ENCODE measurements around the gene FRMD5. TPM values are rescaled to one million over a fixed set of nuclear protein-coding genes. Genes with fewer than 3 reads are reported as not detected.

Gene FRMD5
- total and polyA plus RNA-seq, 2 experiments from 2014 or later, result 5.9 to 10.1 TPM

- H3K27ac ChIP-seq (ENCODE audit: low read depth), result no peak overlapping the region
- no peaks in the 10 kb centered on the region for H3F3A ChIP-seq (replicated peaks; ENCODE audit: low read depth)
- H3K4me3 ChIP-seq, result no peak overlapping the region
- no peaks in the 10 kb centered on the region for H3K27me3 ChIP-seq (ENCODE audit: insufficient read depth)
- H3K79me2 ChIP-seq (replicated peaks; ENCODE audit: insufficient read depth), result no peaks in the 10 kb centered on the region
- no peaks in the 10 kb centered on the region for H3K9me2 ChIP-seq (ENCODE audit: insufficient read depth)
- no peak overlapping the region for H2AFZ ChIP-seq
- Mint-ChIP-seq H3K27ac (no peak overlapping the region), H3K27me3 (ENCODE audit: insufficient read depth, low read depth, poor library complexity) (no peaks in the 10 kb centered on the region), H3K36me3 (ENCODE audit: low read depth) (no peaks in the 10 kb centered on the region), H3K4me3 (no peak overlapping the region), H3K9me3 (no peaks in the 10 kb centered on the region), H3K4me1 (peaks cover 3% of the 10 kb centered on the region; the same call in 1 of the 3 replicates)
- no peak for DNase-seq (ENCODE audit: low spot score)
- H4K20me1 ChIP-seq (replicated peaks; ENCODE audit: insufficient read depth), result no peaks in the 10 kb centered on the region
- no peaks in the 10 kb centered on the region for H3K4me1 ChIP-seq (ENCODE audit: insufficient read depth)
- H3K36me3 ChIP-seq (ENCODE audit: insufficient read depth), result no peaks in the 10 kb centered on the region
- no peak for ATAC-seq
- H3K4me2 ChIP-seq, result no peak overlapping the region
- TF ChIP-seq EZH2phosphoT487 (IDR thresholded peaks at IDR 0.05; ENCODE audit: unreplicated experiment) (no peak), REST (IDR thresholded peaks at IDR 0.05; ENCODE audit: unreplicated experiment) (no peak), ZNF114 (CRISPR knock-in tag; IDR thresholded peaks at IDR 0.05) (no peak), ZNF331 (CRISPR knock-in tag; IDR thresholded peaks at IDR 0.05; ENCODE audit: low read depth) (no peak), NANOG (IDR thresholded peaks at IDR 0.05; ENCODE audit: borderline replicate concordance) (no peak), EZH2 (IDR thresholded peaks at IDR 0.05; ENCODE audit: low read depth, unreplicated experiment) (no peak), STAT1 (IDR thresholded peaks at IDR 0.05; ENCODE audit: unreplicated experiment) (no peak), ZNF462 (CRISPR knock-in tag; IDR thresholded peaks at IDR 0.05) (no peak), JUNB (IDR thresholded peaks at IDR 0.05; ENCODE audit: unreplicated experiment) (no peak), ETS1 (IDR thresholded peaks at IDR 0.05) (no peak), POLR2AphosphoS5 (IDR thresholded peaks at IDR 0.05; ENCODE audit: low read depth) (no peak), CREB1 (CRISPR knock-in tag; IDR thresholded peaks at IDR 0.05; ENCODE audit: low read depth) (no peak), CTCF (conservative IDR thresholded peaks at IDR 0.05; ENCODE audit: low read depth in 2 of 2) (no peak)
Observed at GRCh38 chr15:44084770-44085169, 110.3 kb downstream of the FRMD5 start.

All from GM23338 (cell line).